Peyer's patch (tissue), 4 donors: Measurements from ENCODE around the gene CHCT1.

Experiments used
- POLR2A ChIP-seq, 2 donors: fragments of 450-650 bp; IDR thresholded peaks; one replicate each; pipeline ENCODE4 v1.5.1; 2017; ENCODE audit warnings: antibody characterized with exemption in 2 of 2, mild to moderate bottlenecking in 2 of 2, moderate library complexity in 2 of 2
- TF ChIP-seq, protein P1 (sequence below), 6 experiments: fragments of 450-650 bp in 4 of 6; fragments of 200-600 bp in 2 of 6; sonication (generic) in 1 of 6; IDR thresholded peaks; one replicate each; pipeline ENCODE4 v1.5.1; 2017 to 2019; ENCODE audit warnings: antibody characterized with exemption in 6 of 6, mild to moderate bottlenecking in 3 of 6, moderate library complexity in 1 of 6

DNA sequence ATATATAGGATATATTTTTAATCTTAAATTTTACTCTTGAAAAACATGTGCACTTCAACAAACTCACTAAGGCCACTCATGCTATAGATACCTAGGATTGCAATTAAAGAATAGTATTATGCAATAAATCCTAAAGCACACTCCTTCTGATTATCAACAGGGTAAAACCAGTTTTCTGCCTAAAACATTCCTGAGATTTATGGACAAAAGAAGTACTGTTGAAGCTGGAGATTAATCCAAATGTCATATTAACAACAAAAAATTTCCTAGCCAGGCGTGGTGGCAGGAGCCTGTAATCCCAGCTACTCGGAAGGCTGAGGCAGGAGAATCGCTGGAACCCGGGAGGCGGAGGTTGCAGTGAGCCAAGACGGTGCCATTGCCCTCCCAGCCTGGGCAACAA, 21.4 kb downstream of the CHCT1 start:
- TF ChIP-seq, protein P1, sequence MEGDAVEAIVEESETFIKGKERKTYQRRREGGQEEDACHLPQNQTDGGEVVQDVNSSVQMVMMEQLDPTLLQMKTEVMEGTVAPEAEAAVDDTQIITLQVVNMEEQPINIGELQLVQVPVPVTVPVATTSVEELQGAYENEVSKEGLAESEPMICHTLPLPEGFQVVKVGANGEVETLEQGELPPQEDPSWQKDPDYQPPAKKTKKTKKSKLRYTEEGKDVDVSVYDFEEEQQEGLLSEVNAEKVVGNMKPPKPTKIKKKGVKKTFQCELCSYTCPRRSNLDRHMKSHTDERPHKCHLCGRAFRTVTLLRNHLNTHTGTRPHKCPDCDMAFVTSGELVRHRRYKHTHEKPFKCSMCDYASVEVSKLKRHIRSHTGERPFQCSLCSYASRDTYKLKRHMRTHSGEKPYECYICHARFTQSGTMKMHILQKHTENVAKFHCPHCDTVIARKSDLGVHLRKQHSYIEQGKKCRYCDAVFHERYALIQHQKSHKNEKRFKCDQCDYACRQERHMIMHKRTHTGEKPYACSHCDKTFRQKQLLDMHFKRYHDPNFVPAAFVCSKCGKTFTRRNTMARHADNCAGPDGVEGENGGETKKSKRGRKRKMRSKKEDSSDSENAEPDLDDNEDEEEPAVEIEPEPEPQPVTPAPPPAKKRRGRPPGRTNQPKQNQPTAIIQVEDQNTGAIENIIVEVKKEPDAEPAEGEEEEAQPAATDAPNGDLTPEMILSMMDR (IDR thresholded peaks at IDR 0.05): no peak
- no peak for TF ChIP-seq POLR2A (IDR thresholded peaks at IDR 0.05)
